GM21515 (cell line): ENCODE results near the gene MTMR10.
A peak's percentile ranks its signal among the peaks of the same experiment; 100 is the strongest.

Experiments
- ATAC-seq: cut with Tn5 transposase; IDR thresholded peaks from one replicate; pipeline ENCODE4 v1.9.1; 2021; ENCODE audit not compliant: unreplicated experiment

The MTMR10 gene, protein sequence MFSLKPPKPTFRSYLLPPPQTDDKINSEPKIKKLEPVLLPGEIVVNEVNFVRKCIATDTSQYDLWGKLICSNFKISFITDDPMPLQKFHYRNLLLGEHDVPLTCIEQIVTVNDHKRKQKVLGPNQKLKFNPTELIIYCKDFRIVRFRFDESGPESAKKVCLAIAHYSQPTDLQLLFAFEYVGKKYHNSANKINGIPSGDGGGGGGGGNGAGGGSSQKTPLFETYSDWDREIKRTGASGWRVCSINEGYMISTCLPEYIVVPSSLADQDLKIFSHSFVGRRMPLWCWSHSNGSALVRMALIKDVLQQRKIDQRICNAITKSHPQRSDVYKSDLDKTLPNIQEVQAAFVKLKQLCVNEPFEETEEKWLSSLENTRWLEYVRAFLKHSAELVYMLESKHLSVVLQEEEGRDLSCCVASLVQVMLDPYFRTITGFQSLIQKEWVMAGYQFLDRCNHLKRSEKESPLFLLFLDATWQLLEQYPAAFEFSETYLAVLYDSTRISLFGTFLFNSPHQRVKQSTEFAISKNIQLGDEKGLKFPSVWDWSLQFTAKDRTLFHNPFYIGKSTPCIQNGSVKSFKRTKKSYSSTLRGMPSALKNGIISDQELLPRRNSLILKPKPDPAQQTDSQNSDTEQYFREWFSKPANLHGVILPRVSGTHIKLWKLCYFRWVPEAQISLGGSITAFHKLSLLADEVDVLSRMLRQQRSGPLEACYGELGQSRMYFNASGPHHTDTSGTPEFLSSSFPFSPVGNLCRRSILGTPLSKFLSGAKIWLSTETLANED

DNA sequence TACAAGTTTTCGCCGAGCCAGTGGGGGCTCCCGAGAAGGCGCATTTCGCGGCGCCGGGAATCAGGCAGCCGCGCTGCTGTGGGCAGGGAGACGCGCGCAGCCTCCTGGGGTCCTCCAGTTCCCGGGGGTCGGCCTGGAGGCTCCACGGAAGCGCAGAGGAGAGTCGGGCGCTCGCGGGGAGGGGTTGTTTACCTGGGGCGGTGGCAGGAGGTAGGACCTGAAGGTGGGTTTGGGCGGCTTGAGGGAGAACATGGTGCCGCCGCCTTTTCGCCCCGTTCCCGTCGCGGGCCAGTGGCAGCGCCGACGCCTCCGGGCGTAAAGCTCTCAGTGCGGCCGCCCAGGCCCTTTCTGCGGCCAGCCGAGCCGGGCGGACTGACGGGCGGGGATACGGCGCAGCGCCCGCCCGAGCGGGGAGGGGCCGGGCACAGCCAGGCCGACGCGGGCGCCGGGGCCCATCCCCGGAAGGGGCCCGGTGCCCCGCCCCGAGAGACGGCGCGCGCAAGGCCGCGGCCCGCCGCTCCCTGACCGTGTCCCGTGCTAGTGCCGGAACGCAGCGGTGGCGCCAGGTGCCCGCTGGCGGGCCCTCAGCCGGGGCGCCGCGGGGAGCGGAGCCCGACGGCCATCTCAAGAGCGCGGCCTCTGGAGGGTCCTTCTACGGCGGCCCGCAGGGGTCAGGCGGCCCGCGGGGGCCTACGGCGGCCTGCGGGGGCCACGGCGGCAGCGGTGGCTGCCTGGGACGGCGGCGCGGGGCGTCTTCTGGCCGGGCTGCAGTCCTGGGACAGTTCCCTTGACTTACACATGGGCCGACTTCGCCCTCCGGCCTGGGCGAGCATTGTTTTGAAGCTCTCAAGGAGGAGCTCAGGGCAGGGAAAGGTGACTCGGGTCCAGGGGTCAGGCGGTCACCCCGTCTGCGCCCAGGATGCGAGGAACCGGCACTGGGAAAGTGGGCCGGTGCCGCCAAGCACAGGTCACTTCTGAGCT, at the start of gene MTMR10:
Gene MTMR10 (minus strand): TSS at position 374 of the 981 bp plus-strand sequence. CDS start 122 bp downstream, at position 252.
- peak; percentile 87 for ATAC-seq

DNA sequence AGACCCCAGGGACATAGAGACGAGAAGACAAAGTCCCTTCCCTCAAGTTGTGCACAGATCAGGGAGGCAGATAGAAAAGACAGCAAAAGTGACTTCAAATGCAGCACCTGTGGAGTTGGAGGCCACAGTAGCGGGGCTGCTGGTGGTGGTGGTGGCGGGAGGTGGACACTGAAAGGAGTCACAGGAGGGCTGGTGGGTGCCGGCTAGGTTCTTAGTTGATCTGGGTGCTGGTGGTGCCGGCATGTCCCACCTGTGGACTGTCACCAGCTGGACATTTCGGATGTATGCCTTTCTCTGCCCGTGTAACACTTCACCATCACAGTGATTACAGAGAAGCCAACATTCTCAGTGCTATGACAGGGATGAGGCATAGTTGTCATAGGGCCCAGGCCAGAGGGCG, 49.2 kb upstream of the MTMR10 start:
- no peak for ATAC-seq

DNA sequence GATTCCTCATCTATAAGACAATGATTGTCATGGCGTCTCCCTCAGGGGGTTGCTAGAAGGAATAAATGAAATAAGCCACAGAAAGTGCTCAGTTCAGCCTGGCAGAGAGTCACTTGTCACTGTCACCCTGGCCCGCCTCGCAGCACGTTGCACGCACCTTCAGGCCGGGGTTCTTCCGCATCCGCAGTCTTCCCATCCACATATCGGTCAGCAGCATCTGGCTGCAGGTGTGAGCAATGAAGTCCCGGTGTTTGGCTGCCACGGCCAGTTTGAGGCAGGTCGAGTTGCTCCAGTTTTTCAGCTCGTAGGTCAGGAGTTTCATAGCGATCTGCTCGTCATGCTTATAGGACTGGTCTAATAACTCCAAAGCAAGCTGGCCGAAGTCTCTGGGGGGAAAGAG, 48.5 kb upstream of the MTMR10 start:
- ATAC-seq, result no peak

DNA sequence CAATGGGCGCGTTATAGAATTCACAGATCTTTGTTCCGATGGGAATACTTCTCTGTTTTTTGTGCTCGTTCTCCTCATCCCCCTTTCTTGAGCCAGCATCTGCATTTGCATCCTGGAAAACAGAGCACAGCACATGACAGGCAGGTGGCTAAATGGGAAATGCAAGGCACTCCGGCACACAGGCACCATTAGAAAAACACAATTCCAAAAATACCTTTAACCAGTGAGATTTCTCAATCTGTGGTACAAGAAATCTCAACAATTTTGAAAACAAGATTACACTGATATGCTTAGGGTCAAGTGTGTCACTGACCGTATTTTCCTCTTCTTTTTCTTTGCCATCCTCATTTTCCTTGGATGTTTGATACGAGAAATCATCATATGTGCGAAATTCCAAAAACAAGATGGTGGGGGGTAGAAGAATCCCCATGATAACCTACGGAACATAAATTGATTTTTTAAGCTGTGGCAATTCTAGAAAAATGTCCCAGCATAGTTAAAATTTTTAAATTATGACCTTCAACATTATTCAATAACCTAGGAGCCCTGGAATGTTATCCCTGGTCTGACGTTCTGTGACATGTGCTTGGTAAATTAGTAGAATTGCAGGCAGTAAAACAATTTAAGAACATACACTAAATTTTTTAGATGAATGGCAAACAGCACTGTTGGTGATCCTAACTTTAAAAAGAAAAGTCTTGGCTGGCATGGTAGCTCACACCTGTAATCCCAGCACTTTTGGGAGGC, 46.5 kb upstream of the MTMR10 start:
- no peak for ATAC-seq

DNA sequence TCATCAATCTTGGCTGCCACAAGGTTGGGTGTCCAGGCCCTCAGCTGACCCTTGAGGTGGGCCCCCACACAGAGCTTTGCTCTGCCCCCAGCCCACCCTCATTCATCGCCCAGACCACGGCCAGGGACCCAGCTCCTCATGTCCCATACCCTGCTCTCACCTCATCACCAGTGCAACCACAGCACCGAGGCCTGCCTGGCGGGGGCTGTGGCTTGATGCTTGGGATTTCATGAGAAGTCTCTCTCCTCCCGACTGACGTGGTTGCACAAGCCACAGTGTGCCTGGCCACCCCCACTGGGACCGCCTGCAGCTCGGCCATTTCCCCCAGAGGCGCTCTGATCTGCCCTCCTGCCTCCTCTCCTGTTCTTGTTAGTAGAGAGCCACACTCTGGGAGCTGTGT, 45.4 kb upstream of the MTMR10 start:
- no peak for ATAC-seq

DNA sequence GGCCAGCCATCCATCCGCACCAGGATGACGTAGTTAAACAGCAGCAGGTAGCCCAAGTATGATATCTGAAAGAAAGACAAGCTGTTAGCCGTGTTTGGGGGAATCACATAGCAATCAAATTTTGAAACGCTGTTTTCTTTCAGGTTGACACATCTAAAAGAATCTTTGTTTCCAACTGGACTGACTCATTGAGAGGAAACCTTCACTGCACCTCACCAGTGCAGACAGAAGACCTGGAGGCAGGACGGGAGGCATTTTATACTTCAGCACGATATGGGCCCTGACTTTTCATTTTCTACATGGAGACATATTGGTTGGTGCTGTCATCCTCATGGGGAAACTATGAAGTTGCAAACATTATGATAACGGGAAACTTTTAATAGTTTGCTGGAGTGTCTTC, 44.2 kb upstream of the MTMR10 start:
- no peak for ATAC-seq

DNA sequence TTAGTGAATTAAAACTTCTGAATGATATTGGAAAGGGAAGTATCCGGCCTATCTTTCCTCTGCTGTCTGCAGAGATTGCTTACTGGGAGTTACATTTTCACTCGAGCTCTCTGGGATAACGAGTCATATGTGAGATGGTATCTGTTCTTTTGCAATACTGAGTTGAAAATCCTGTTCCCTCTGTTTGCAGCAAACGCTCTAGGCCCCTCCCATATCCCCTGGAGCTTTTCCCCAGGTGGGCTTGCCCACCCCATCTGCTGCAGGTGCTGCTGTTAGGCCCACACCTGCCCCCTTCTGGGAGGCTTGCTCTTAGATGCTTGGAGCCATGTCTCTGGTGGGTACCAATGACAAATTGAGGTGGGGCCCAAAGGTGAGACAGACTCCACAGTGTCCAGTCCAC, 42.7 kb upstream of the MTMR10 start:
- no peak for ATAC-seq

DNA sequence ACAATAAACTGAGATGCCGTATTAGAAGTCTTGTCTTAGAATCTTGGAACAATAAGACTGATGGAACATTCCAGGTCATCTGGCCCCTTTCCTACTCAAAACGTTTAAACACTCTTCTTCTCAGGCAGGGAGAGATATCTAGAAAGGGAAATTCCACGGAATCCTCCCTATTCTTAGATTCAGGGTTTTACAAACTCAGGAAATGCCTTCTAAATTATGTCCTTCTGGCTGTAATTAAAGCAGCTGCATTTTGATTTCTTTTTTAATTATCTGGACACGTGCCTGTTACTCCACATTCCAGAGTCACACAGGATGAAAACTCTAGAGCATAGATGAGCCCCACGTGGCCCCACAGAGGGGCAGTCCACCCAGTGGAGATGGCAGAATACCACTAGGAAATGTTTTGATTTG, 41.5 kb upstream of the MTMR10 start:
- no peak for ATAC-seq

DNA sequence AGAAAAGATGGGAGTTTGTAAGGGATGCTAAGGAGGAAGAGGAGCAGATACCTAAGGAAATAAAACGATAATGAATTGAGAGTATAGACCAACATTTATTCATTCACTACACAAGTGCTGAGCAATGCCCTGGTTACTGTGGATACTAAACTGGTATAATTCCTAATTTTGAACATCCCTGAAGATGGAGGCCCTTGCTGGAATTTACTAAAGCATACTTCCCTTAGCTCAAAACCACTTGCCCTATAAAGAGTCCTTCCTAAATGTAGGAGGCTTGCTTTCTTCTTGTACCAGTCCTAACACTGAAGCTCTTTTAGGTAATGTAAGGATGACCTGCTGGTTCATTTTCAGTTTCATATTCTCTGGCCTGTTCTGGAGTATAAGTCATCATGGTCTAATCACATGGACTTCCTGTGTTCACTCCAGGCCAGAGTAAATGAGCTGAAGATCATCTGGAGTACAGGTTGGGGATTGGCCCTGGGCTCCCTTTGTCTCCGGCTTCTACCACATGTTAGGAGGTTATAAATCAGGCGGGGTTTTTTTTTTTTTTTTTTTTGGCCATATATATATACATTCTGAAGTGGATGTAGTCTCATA, 40.1 kb upstream of the MTMR10 start:
- ATAC-seq, result peak; percentile 81

DNA sequence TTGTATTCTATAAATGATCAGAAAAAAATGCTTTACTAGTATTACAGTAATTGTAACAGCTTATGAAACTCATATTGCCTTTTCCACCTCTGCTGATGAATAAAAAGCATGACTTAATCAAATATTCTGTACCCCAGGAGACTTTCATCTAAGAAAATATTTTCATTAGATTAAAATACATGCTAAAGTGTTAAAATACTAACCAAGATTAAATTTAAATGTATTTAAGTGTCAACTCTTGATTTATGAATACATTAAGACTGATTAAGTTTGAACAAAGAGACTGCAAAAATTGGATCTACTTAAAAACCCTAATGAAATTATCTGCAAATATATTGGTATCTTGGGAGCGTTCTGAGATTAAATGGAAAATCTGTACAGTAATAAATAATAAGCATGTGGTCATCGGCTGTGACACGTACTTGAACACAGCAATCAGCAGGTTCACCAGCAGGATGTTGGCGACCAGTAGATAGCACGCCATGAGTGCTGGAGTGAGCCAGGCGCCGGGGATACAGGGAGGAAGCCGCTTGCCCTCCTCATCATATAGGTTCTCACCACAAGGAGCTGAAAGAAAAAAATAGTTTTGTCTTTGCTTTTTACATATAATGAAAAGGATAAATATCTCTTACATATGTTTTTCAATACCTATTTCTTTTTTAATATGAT, 36.6 kb upstream of the MTMR10 start:
- no peak for ATAC-seq

DNA sequence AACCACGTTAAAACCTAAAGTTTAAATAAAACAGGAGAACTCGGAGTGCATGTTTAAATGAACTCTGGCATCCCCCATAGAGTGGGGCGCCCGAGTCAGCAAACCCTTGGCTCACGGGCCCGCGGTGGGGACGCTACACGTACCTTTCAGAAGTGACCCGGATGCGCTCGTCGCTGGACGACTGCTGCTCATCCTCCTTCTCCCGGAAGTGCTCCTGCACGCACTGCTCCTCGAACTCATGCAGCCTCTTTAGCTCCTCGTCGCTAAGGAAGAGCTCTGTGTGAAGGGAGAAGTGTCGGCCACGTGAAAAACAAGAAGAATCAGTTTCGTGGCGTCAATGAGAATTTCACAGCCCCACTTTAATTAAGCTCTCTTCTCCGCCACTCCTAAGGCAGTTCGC, 34.6 kb upstream of the MTMR10 start:
- ATAC-seq, result no peak

DNA sequence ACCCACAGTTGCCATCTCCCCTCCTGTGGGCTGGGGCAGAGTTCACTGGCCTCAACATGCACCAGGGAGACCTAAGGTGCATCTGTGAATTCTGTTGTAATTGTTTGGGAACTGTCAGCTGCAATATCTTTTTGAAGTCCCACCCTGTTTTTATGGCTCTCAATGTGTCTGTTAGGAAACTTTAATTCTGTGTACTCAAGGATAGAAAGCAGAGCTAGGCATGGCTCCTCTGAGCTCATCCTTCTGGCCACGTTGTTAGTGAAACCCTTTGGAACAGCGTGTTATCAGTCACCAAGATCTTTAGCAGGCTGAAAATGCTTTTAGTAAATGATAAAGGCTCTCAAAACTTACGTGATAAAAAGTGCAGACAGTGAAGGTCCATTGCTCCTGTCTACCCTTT, 33.6 kb upstream of the MTMR10 start:
- ATAC-seq, result no peak

DNA sequence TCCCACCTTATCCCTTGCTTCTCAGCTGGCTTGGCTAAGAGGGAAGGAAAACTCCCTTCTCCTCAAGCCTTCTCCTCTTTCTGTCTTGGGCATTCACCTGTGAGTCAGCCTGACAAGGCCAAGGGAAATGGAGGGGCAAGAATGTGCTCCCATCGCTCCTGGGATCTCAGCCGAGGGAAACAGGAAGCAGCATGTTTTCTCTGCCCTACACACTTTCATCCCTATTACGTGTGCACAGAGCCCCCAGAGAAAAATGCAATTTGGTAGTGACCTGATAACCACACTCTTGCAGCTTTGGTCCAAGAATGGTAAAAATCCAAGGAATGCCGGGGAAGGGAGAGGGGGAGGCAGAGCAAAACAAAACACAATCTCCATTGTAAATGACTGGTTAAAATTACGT, 32.9 kb upstream of the MTMR10 start:
- ATAC-seq, result no peak

DNA sequence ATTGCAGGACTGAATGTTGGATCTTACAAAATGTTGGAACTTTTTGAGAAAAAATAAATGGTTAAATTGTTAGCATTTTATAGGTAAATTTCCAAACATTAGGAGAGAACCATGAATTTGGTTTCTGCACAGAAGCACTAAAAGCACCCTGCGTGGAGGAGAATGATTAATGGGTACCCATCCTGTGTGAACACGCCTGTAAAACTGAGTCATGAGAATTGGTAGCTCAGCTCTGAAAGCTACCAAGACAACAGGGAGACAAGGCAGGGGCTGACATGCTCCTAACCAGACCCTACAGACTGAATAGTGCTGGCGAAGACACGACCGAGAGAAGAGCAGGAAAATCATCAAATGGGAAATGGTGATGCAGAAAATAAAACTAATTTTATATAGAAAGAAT, 32.4 kb upstream of the MTMR10 start:
- no peak for ATAC-seq

DNA sequence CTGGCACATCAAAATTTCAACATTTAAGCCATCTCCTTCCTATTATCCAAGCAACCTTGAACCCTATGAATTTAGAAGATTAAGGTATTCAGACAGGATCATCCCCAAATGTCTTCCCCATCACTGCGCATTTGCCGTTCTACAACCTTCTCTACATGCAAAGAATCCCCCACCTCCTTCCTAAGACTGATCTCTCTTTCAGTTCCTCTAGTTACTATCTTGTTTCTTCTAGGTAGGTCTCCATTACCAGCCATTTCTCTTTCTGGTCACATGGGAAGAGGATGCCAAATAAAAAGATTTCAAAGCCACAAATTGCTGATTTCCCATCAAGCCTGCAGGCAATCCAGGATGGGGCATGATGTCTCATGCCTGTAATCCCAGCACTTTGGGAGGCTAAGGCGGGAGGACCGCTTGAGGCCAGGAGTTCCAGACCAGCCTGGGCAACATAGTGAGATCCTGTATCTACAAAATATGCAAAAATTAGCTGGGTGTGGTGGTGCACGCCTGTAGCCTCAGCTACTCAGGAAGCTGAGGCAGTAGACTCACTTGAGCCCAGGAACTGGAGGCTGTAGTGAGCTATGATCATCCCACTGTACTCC, 29.7 kb upstream of the MTMR10 start:
- ATAC-seq, result no peak

DNA sequence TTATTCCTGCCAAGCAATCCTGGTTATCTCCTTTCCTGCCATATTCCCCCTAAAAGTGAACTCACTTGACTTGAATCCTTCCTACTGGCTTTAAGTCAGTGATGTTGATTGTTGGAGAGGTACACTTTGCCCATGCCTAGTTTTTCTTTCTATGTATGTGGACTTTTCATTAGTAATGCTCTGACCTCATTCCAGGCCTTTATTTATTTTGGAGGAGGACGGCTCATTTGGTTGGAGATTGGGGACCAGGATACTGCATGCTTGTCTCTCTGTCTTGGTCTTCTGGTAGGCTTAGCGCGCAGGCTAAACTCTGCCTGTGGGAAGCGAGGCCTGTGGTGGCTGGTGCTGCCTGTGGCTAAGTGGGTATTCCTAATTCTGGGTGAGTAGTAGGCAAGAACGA, 29.1 kb upstream of the MTMR10 start:
- ATAC-seq, result no peak

DNA sequence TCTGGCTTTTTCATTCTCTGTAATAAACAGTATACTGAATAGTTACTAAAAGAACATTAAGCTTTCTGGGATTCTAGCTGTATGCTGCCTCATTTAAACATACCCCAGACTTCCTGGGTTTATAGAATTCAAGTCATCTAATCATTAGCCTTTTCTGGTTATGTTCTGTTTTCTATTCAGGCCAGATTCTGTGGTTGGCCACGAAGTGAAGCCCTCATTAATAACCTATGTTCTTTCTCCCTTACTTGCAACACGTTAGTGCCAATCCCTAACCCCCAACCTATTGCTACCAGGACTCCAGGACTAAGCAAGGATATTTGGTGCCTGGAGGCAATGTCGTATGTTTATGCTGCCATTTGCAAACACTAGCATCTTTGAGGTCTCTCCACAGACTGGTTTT, 28.6 kb upstream of the MTMR10 start:
- ATAC-seq, result no peak

DNA sequence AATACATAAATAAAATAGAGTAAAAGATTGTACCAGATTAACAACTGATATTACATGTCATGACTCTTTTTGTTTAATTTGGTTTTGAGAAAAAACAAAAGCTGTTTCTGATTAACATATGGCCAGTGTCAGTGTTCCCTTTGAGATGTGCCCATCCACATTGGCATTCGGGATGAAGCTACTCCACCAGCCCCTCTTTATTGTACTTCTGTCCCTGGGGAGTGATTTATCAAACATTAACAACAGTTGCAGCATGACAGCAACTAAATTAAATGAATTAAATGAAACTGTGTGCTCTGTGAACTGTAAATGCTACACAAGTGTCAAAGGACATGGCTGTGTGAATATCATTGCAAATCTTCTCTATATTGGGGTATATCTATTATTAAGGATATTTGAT, 25.9 kb upstream of the MTMR10 start:
- no peak for ATAC-seq

DNA sequence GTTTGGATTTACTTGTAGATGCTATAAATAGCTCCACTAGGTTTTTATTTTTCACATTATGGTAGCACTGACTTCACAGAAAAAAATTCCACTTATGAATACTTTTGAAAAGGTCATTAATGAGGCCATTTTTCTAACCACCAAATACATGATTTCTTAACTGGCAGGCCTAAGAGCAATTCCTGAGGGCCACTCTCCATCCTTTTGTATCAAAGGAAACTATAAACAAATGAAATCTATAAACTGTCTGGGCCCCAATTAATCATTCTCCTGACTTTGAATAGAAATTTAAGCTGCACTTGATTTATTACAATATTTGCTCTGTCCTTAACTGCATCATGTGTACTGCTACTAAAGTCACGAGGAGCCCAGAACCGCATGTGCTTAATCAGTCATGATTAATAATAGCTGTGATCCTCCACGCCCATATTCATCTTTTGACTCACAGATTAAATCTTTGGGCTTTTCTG, 25.1 kb upstream of the MTMR10 start:
- ATAC-seq, result no peak
